Activated T-cell treated with anti-CD3 and anti-CD28 coated beads, Interleukin-2, amount 50 U/mL, for 24 hours (primary cell): ENCODE measurements around the gene DMBT1.

ENCODE experiments used
- DNase-seq: peaks from one replicate; pipeline ENCODE4 v3.0.0-alpha.2; 2020
- H3K27ac Mint-ChIP-seq: 2 replicates; pipeline ENCODE4 v1.8.0; 2020; ENCODE audit warnings: mild to moderate bottlenecking, mixed read lengths
- H3K27me3 Mint-ChIP-seq: 2 replicates; pipeline ENCODE4 v1.8.0; 2020; ENCODE audit warnings: mixed read lengths
- H3K36me3 Mint-ChIP-seq: 2 replicates; pipeline ENCODE4 v1.8.0; 2020; ENCODE audit warnings: low read depth, mixed read lengths
- H3K4me1 Mint-ChIP-seq: 2 replicates; pipeline ENCODE4 v1.8.0; 2020; ENCODE audit warnings: low read depth, mixed read lengths
- H3K4me3 Mint-ChIP-seq: 2 replicates; pipeline ENCODE4 v1.8.0; 2020; ENCODE audit warnings: mild to moderate bottlenecking, moderate library complexity, mixed read lengths
- H3K9me3 Mint-ChIP-seq: 2 replicates; pipeline ENCODE4 v1.8.0; 2020; ENCODE audit warnings: mixed read lengths

Gene DMBT1

GRCh38 chr10:122560279-122560804 is at the start of gene DMBT1:
TSS of gene DMBT1 (plus strand) at chr10:122560754. CDS start at chr10:122560771, 17 bp downstream.
- H3K4me3 Mint-ChIP-seq = no peak within 1 kb of the TSS
- peaks cover 21% of the 10 kb centered on the region for H3K4me1 Mint-ChIP-seq
- no peaks in the 10 kb centered on the region for H3K9me3 Mint-ChIP-seq
- peaks cover 6% of the 10 kb centered on the region for H3K27me3 Mint-ChIP-seq
- no peak within 1 kb of the TSS for H3K27ac Mint-ChIP-seq
- no peak for DNase-seq
- no peaks in the 10 kb centered on the region for H3K36me3 Mint-ChIP-seq

- Mint-ChIP-seq H3K9me3 (no peaks in the 10 kb centered on the region), H3K36me3 (no peaks in the 10 kb centered on the region), H3K27ac (no peak overlapping the region), H3K4me1 (peaks cover 36% of the 10 kb centered on the region), H3K27me3 (no peaks in the 10 kb centered on the region), H3K4me3 (no peak overlapping the region)
- DNase-seq = no peak
These were observed 47.5 kb upstream of the DMBT1 start for GRCh38 chr10:122513053-122513452.

- Mint-ChIP-seq H3K4me1 (peaks cover 36% of the 10 kb centered on the region), H3K27ac (no peak overlapping the region), H3K36me3 (no peaks in the 10 kb centered on the region), H3K4me3 (no peak overlapping the region), H3K9me3 (no peaks in the 10 kb centered on the region), H3K27me3 (peaks cover 4% of the 10 kb centered on the region)
- no peak for DNase-seq
These were observed 46.3 kb upstream of the DMBT1 start for GRCh38 chr10:122514045-122514840.

- Mint-ChIP-seq H3K4me3 (no peak overlapping the region), H3K9me3 (no peaks in the 10 kb centered on the region), H3K27me3 (peaks cover 4% of the 10 kb centered on the region), H3K36me3 (no peaks in the 10 kb centered on the region), H3K4me1 (peaks cover 36% of the 10 kb centered on the region), H3K27ac (no peak overlapping the region)
- no peak for DNase-seq
These were observed 45.5 kb upstream of the DMBT1 start for GRCh38 chr10:122515022-122515424.

- H3K9me3 Mint-ChIP-seq = no peaks in the 10 kb centered on the region
- DNase-seq = peak; percentile 62
- H3K4me1 Mint-ChIP-seq = peaks cover 36% of the 10 kb centered on the region
- H3K27me3 Mint-ChIP-seq = peaks cover 4% of the 10 kb centered on the region
- H3K27ac Mint-ChIP-seq = no peak overlapping the region
- no peak overlapping the region for H3K4me3 Mint-ChIP-seq
- no peaks in the 10 kb centered on the region for H3K36me3 Mint-ChIP-seq
These were observed 44.8 kb upstream of the DMBT1 start for GRCh38 chr10:122515588-122516231.

GRCh38 chr10:122516734-122517133 is 43.8 kb upstream of the DMBT1 start:
- H3K4me1 Mint-ChIP-seq = peaks cover 36% of the 10 kb centered on the region
- DNase-seq = no peak
- H3K27me3 Mint-ChIP-seq = peaks cover 4% of the 10 kb centered on the region
- H3K27ac Mint-ChIP-seq = no peak overlapping the region
- no peaks in the 10 kb centered on the region for H3K36me3 Mint-ChIP-seq
- no peak overlapping the region for H3K4me3 Mint-ChIP-seq
- H3K9me3 Mint-ChIP-seq = no peaks in the 10 kb centered on the region

- Mint-ChIP-seq H3K4me3 (no peak overlapping the region), H3K9me3 (no peaks in the 10 kb centered on the region), H3K4me1 (peaks cover 26% of the 10 kb centered on the region), H3K27me3 (peaks cover 4% of the 10 kb centered on the region), H3K27ac (no peak overlapping the region), H3K36me3 (no peaks in the 10 kb centered on the region)
- no peak for DNase-seq
These were observed 41.4 kb upstream of the DMBT1 start for GRCh38 chr10:122519144-122519543.

- Mint-ChIP-seq H3K4me1 (peaks cover 20% of the 10 kb centered on the region), H3K36me3 (no peaks in the 10 kb centered on the region), H3K27me3 (peaks cover 4% of the 10 kb centered on the region), H3K27ac (no peak overlapping the region), H3K4me3 (no peak overlapping the region), H3K9me3 (no peaks in the 10 kb centered on the region)
- no peak for DNase-seq
These were observed 40.7 kb upstream of the DMBT1 start for GRCh38 chr10:122519873-122520272.

GRCh38 chr10:122521011-122521410 is 39.5 kb upstream of the DMBT1 start:
- peaks cover 8% of the 10 kb centered on the region for H3K4me1 Mint-ChIP-seq
- H3K4me3 Mint-ChIP-seq = no peak overlapping the region
- DNase-seq = no peak
- H3K36me3 Mint-ChIP-seq = no peaks in the 10 kb centered on the region
- peaks cover 4% of the 10 kb centered on the region for H3K27me3 Mint-ChIP-seq
- no peaks in the 10 kb centered on the region for H3K9me3 Mint-ChIP-seq
- no peak overlapping the region for H3K27ac Mint-ChIP-seq

- Mint-ChIP-seq H3K4me3 (no peak overlapping the region), H3K4me1 (no peaks in the 10 kb centered on the region), H3K36me3 (no peaks in the 10 kb centered on the region), H3K27me3 (no peaks in the 10 kb centered on the region), H3K27ac (no peak overlapping the region), H3K9me3 (no peaks in the 10 kb centered on the region)
- no peak for DNase-seq
These were observed 35.7 kb upstream of the DMBT1 start for GRCh38 chr10:122524811-122525210.

GRCh38 chr10:122525788-122526187 is 34.8 kb upstream of the DMBT1 start:
- Mint-ChIP-seq H3K4me1 (no peaks in the 10 kb centered on the region), H3K4me3 (no peak overlapping the region), H3K36me3 (no peaks in the 10 kb centered on the region), H3K9me3 (no peaks in the 10 kb centered on the region), H3K27me3 (peaks cover 6% of the 10 kb centered on the region), H3K27ac (no peak overlapping the region)
- DNase-seq = no peak

GRCh38 chr10:122526892-122527291 is 33.7 kb upstream of the DMBT1 start:
- H3K27ac Mint-ChIP-seq = no peak overlapping the region
- H3K4me3 Mint-ChIP-seq = no peak overlapping the region
- H3K27me3 Mint-ChIP-seq = peaks cover 10% of the 10 kb centered on the region
- no peaks in the 10 kb centered on the region for H3K4me1 Mint-ChIP-seq
- H3K36me3 Mint-ChIP-seq = no peaks in the 10 kb centered on the region
- DNase-seq = no peak
- H3K9me3 Mint-ChIP-seq = no peaks in the 10 kb centered on the region

- Mint-ChIP-seq H3K27me3 (peaks cover 10% of the 10 kb centered on the region), H3K36me3 (no peaks in the 10 kb centered on the region), H3K9me3 (no peaks in the 10 kb centered on the region), H3K4me3 (no peak overlapping the region), H3K27ac (no peak overlapping the region), H3K4me1 (no peaks in the 10 kb centered on the region)
- no peak for DNase-seq
These were observed 30.4 kb upstream of the DMBT1 start for GRCh38 chr10:122530177-122530576.

- Mint-ChIP-seq H3K36me3 (no peaks in the 10 kb centered on the region), H3K27ac (no peak overlapping the region), H3K9me3 (no peaks in the 10 kb centered on the region), H3K4me1 (no peaks in the 10 kb centered on the region), H3K27me3 (peaks cover 13% of the 10 kb centered on the region), H3K4me3 (no peak overlapping the region)
- DNase-seq = no peak
These were observed 29.3 kb upstream of the DMBT1 start for GRCh38 chr10:122531261-122531660.

- Mint-ChIP-seq H3K4me3 (no peak overlapping the region), H3K9me3 (no peaks in the 10 kb centered on the region), H3K27me3 (peaks cover 13% of the 10 kb centered on the region), H3K36me3 (no peaks in the 10 kb centered on the region), H3K4me1 (no peaks in the 10 kb centered on the region), H3K27ac (no peak overlapping the region)
- DNase-seq = no peak
These were observed 28.6 kb upstream of the DMBT1 start for GRCh38 chr10:122531939-122532338.
